Measurements from ENCODE around the gene COG5. TPM values are rescaled to one million over a fixed set of nuclear protein-coding genes. Genes with fewer than 3 reads are reported as not detected.

COG5 gene
- total and polyA plus RNA-seq, 8 donors = 4.1 to 34.7 (median 26.5) TPM

DNA sequence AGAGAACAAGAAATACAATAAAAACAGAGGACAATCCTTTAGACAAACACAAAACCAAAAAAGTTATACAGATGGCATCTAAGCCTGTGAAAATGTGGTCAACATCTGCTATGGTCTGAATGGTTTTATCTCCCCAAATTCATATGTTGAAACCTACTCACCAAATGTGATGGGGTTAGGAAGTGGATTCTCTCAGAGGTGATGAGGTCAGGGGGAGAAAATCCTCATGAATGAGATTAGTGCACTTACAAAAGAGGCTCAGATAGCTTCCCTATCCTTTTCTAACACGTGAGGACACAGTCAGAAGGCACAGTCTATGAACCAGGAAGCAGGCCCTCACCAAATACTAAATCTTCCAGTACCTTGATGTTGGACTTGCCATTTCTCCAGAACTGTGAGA is 241.7 kb downstream of the COG5 start:
- H3K27me3 ChIP-seq = no peaks in the 10 kb centered on the region
- WGBS, 2 donors = 94 to 95% methylated on average over 1 of the region's 1 CpG
- ATAC-seq (no peak), DNase-seq (no peak), FAIRE-seq (no peak)
- no peak overlapping the region for H3K4me3 ChIP-seq
- no peaks in the 10 kb centered on the region for H3K36me3 ChIP-seq
- H3K4me1 ChIP-seq = no peaks in the 10 kb centered on the region
- TF ChIP-seq, protein P1, sequence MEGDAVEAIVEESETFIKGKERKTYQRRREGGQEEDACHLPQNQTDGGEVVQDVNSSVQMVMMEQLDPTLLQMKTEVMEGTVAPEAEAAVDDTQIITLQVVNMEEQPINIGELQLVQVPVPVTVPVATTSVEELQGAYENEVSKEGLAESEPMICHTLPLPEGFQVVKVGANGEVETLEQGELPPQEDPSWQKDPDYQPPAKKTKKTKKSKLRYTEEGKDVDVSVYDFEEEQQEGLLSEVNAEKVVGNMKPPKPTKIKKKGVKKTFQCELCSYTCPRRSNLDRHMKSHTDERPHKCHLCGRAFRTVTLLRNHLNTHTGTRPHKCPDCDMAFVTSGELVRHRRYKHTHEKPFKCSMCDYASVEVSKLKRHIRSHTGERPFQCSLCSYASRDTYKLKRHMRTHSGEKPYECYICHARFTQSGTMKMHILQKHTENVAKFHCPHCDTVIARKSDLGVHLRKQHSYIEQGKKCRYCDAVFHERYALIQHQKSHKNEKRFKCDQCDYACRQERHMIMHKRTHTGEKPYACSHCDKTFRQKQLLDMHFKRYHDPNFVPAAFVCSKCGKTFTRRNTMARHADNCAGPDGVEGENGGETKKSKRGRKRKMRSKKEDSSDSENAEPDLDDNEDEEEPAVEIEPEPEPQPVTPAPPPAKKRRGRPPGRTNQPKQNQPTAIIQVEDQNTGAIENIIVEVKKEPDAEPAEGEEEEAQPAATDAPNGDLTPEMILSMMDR (IDR thresholded peaks at IDR 0.05) = no peak
- intact Hi-C loops (cut with DNase I) = no loop called here
- H3K9me3 ChIP-seq = no peaks in the 10 kb centered on the region
- no peak overlapping the region for H3K27ac ChIP-seq

- Histone ChIP-seq H3K4me1 (no peaks in the 10 kb centered on the region), H3K27me3 (no peaks in the 10 kb centered on the region), H3K27ac (no peak overlapping the region), H3K4me3 (no peak overlapping the region), H3K9me3 (no peaks in the 10 kb centered on the region), H3K36me3 (no peaks in the 10 kb centered on the region)
- intact Hi-C loops (cut with DNase I) = no loop called here
- FAIRE-seq (no peak), DNase-seq (no peak), ATAC-seq (no peak)
- WGBS, 2 donors = 79 to 86% methylated on average over 1 of the region's 1 CpG
- TF ChIP-seq, protein P1 (IDR thresholded peaks at IDR 0.05) = no peak
Measured at GRCh38 chr7:107321611-107322010, 242.1 kb downstream of the COG5 start.

DNA sequence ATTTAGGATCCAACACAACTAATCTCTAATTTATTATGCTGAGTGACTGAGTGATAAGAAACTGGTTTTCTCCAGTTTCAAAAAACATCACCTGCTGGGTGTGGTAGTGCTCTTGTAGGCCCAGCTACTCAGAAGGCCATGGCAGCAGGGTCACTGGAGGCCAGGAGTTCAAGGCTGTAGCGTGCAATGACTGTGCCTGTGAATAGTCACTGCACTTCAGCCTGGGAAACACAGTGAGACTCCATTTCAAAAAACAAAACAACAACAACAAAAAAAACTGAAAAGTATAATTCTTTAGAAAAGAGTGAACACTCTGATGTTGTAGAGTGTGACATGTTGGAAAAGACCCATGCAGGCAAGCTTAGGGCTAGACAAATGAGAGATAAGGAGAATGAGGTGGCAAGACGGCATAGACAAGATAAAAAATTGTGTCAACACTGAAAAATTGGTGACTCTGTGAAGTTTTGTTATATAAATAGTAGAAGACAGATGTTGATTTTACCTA is 243.9 kb downstream of the COG5 start:
- Histone ChIP-seq H3K27me3 (no peaks in the 10 kb centered on the region), H3K36me3 (no peaks in the 10 kb centered on the region), H3K4me1 (no peaks in the 10 kb centered on the region), H3K4me3 (no peak overlapping the region), H3K27ac (no peak overlapping the region), H3K9me3 (no peaks in the 10 kb centered on the region)
- intact Hi-C loops (cut with DNase I) = no loop called here
- FAIRE-seq (no peak), ATAC-seq (no peak), DNase-seq (no peak)
- TF ChIP-seq, protein P1 (IDR thresholded peaks at IDR 0.05) = no peak
- WGBS, 2 donors = 73 to 79% methylated on average over 2 of the region's 2 CpGs

GRCh38 chr7:107318523-107319160 is 245.1 kb downstream of the COG5 start:
- Histone ChIP-seq H3K4me3 (no peak overlapping the region), H3K9me3 (no peaks in the 10 kb centered on the region), H3K27ac (no peak overlapping the region), H3K27me3 (no peaks in the 10 kb centered on the region), H3K36me3 (no peaks in the 10 kb centered on the region), H3K4me1 (no peaks in the 10 kb centered on the region)
- no peak for DNase-seq
- TF ChIP-seq, protein P1 (IDR thresholded peaks at IDR 0.05) = no peak
- ATAC-seq = no peak
- WGBS, 2 donors = 95% methylated on average over 3 of the region's 3 CpGs
- no peak for FAIRE-seq
- intact Hi-C loops (cut with DNase I) = no loop called here

DNA sequence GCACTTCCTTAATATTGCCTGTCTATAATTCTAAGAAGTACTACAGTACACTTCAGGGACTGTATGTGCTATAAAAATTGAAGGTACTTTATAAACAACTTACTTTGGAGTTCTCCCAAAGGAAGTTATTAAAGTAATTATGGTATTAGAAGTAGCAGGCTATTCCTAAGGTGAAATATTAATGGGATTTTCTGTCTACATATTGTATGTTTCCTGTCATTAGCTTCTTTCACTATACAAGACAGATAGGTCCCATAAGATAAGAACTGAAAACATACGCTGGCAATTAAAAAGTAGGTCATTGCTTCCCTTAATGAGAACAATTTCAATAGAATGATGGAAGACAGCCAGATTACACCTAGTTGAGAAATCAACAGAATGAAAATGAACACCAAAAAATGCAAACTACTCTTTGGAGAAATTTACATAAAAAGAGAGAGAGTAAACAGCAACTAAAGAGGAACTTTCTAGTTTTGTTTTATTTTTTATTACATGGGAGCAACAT is 248.0 kb downstream of the COG5 start:
- 21 to 55% methylated on average over 1 of the region's 1 CpG for WGBS, 2 donors
- FAIRE-seq = peak; percentile 26
- H3K27ac ChIP-seq = no peak overlapping the region

More for the DNA sequence above, 248.0 kb downstream of the COG5 start:
- Histone ChIP-seq H3K36me3 (peaks cover 0 to 4% (median 0%) of the 10 kb centered on the region in 3 donors), H3K9me3 (no peaks in the 10 kb centered on the region), H3K4me3 (no peak overlapping the region), H3K4me1 (no peaks in the 10 kb centered on the region), H3K27me3 (no peaks in the 10 kb centered on the region)
- ATAC-seq = no peak
- intact Hi-C loops (cut with DNase I) = no loop called here
- DNase-seq = no peak
- TF ChIP-seq, protein P1 (IDR thresholded peaks at IDR 0.05) = no peak
